Transverse colon (tissue), 4 donors: ENCODE results near the gene RFXAP. TPM values are rescaled to one million over a fixed set of nuclear protein-coding genes. Genes with fewer than 3 reads are reported as not detected.

Source experiments
- DNase-seq: peaks from one replicate; pipeline ENCODE4 v3.0.0-alpha.2; 2019
- H3K27ac ChIP-seq, 4 donors: fragments of 200-600 bp; sonication (generic); 2 replicates each; pipeline ENCODE4 v1.5.1; 2016 to 2018; ENCODE audit warnings: inconsistent platforms in 4 of 4
- H3K27me3 ChIP-seq: fragments of 200-600 bp; sonication (generic); 2 replicates; pipeline ENCODE4 v1.5.1; 2017; ENCODE audit warnings: inconsistent platforms
- H3K36me3 ChIP-seq, 4 donors: fragments of 200-600 bp; sonication (generic); 2 replicates each; pipeline ENCODE4 v1.5.1; 2017 to 2019; ENCODE audit warnings: inconsistent platforms in 4 of 4
- H3K4me1 ChIP-seq, 4 donors: fragments of 200-600 bp; sonication (generic); 2 replicates each; pipeline ENCODE4 v1.5.1; 2017 to 2020; ENCODE audit warnings: inconsistent platforms in 4 of 4
- H3K4me3 ChIP-seq, 4 donors: fragments of 200-600 bp; sonication (generic); 1 replicate in 1 of 4; 2 replicates in 3 of 4; pipeline versions ENCODE4 v1.5.1 to v1.6.1; 2017 to 2019; ENCODE audit warnings: inconsistent platforms in 4 of 4
- H3K9me3 ChIP-seq, 2 donors: fragments of 200-600 bp; sonication (generic); 2 replicates each; pipeline ENCODE4 v1.5.1; 2017 to 2019; ENCODE audit warnings: inconsistent platforms in 2 of 2
- EP300 ChIP-seq: sonication (generic); formaldehyde crosslinking; IDR thresholded peaks from one replicate; pipeline ENCODE4 v1.6.1; 2017; ENCODE audit warnings: antibody characterized with exemption, low read depth
- POLR2A ChIP-seq: fragments of 450-650 bp; IDR thresholded peaks from one replicate; pipeline ENCODE4 v1.6.1; 2016; ENCODE audit warnings: antibody characterized with exemption, mild to moderate bottlenecking, moderate library complexity
- POLR2AphosphoS5 ChIP-seq, 3 donors: sonication (generic); formaldehyde crosslinking; IDR thresholded peaks; one replicate each; pipeline ENCODE4 v1.6.1; 2016; ENCODE audit warnings: antibody characterized with exemption in 3 of 3
- WGBS, 2 donors: methylation state at CpG; one replicate each; pipeline ENCODE4 v1.1.5; 2018; ENCODE audit warnings: low coverage in 1 of 2; 5-methylcytosine and 5-hydroxymethylcytosine counted together
- in situ Hi-C, 4 donors: fragments of 200-750 bp; cut with MboI; loops; one replicate each; pipeline versions ENCODE4 v1.15.0 to v1.15.1; 2017; ENCODE audit warnings: low sequenced_read_pairs in 3 of 4, low pct_ligation_motif_present in 1 of 4, low pct_unique_long_range_greater_than_20kb in 1 of 4
- intact Hi-C: fragments of 100-400 bp; cut with DNase I; formaldehyde crosslinking; loops from one replicate; pipeline ENCODE4 v1.15.1; 2023; ENCODE audit warnings: low total_unique reads
- total RNA-seq, 4 donors: library from RNA; depleted of rRNA; stranded (reverse); fragments of >200 nt; gene quantifications; one replicate each; pipeline ENCODE4 v1.1.0, GENCODE V29; 2016
- TF ChIP-seq, protein P1 (sequence below), 5 experiments: fragments of 200-600 bp in 3 of 5; fragments of 450-650 bp in 2 of 5; sonication (generic) in 3 of 5; IDR thresholded peaks; 1 replicate in 2 of 5; 2 replicates in 3 of 5; pipeline ENCODE4 v1.5.1; 2016 to 2017; ENCODE audit warnings: antibody characterized with exemption in 5 of 5, inconsistent platforms in 3 of 5, mild to moderate bottlenecking in 2 of 5, moderate library complexity in 1 of 5

RFXAP gene
- total RNA-seq, 4 donors from 2014 or later, result 0.80 to 5.9 (median 3.7) TPM

DNA sequence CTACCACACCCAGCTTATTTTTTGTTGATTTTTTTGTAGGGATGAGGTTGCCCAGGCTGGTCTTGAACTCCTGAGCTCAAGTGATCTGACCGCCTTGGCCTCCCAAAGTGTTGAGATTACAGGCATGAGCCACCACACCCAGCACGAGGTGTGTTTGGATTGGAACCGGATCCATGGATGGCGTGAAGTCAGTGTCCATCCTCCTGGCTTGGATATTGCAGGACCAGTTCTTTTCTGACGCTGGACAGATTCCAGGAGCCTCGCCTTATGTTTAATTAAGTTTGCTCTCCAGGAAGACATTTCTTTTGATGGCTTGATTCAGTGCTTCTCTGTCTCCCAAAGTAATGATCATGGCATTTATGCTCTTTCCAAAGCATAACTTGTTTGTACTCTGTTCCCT lies 14.4 kb upstream of the RFXAP start:
- no peak overlapping the region for H3K27ac ChIP-seq
- no peak for DNase-seq
- no peaks in the 10 kb centered on the region for H3K4me1 ChIP-seq
- no peaks in the 10 kb centered on the region for H3K36me3 ChIP-seq
- intact Hi-C loops (no loop called here), in situ Hi-C loops (no loop called here)
- TF ChIP-seq EP300 (no peak), POLR2AphosphoS5 (IDR thresholded peaks at IDR 0.05) (no peak), POLR2A (no peak)
- TF ChIP-seq, protein P1, sequence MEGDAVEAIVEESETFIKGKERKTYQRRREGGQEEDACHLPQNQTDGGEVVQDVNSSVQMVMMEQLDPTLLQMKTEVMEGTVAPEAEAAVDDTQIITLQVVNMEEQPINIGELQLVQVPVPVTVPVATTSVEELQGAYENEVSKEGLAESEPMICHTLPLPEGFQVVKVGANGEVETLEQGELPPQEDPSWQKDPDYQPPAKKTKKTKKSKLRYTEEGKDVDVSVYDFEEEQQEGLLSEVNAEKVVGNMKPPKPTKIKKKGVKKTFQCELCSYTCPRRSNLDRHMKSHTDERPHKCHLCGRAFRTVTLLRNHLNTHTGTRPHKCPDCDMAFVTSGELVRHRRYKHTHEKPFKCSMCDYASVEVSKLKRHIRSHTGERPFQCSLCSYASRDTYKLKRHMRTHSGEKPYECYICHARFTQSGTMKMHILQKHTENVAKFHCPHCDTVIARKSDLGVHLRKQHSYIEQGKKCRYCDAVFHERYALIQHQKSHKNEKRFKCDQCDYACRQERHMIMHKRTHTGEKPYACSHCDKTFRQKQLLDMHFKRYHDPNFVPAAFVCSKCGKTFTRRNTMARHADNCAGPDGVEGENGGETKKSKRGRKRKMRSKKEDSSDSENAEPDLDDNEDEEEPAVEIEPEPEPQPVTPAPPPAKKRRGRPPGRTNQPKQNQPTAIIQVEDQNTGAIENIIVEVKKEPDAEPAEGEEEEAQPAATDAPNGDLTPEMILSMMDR (IDR thresholded peaks at IDR 0.05), result no peak
- H3K27me3 ChIP-seq, result no peaks in the 10 kb centered on the region
- 20 to 70% methylated on average over 1 to 6 of the region's 6 CpGs for WGBS, 2 donors
- no peak overlapping the region for H3K4me3 ChIP-seq
- no peaks in the 10 kb centered on the region for H3K9me3 ChIP-seq

DNA sequence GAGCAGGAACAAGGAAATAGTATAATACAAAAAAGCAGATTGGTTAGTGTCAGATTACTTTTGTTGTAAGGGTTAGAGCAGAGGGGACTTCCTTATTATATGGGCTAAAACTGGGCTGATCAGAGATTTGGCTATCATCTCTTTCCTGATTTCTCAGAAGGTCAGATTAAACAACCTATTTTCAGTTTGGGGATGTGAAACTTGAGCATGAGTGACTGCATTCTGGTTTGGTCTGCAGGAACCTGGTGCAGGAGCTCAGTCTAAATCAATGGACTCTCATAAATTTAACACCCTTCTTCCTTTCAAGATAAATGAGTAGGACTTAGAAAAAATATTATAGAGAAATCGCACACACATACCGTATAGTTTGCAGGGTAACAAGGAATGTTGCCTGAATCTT lies 12.9 kb upstream of the RFXAP start:
- no peak for TF ChIP-seq POLR2A
- TF ChIP-seq, protein P1 (IDR thresholded peaks at IDR 0.05), result no peak
- TF ChIP-seq EP300, result no peak
- no peak for TF ChIP-seq POLR2AphosphoS5 (IDR thresholded peaks at IDR 0.05)
- intact Hi-C loops, result no loop called here
- 89 to 94% methylated on average over 2 of the region's 2 CpGs for WGBS, 2 donors
- Histone ChIP-seq H3K4me3 (no peak overlapping the region), H3K9me3 (no peaks in the 10 kb centered on the region), H3K4me1 (no peaks in the 10 kb centered on the region), H3K27me3 (peaks cover 4% of the 10 kb centered on the region), H3K27ac (no peak overlapping the region), H3K36me3 (no peaks in the 10 kb centered on the region)
- in situ Hi-C loops, result no loop called here
- DNase-seq, result no peak

DNA sequence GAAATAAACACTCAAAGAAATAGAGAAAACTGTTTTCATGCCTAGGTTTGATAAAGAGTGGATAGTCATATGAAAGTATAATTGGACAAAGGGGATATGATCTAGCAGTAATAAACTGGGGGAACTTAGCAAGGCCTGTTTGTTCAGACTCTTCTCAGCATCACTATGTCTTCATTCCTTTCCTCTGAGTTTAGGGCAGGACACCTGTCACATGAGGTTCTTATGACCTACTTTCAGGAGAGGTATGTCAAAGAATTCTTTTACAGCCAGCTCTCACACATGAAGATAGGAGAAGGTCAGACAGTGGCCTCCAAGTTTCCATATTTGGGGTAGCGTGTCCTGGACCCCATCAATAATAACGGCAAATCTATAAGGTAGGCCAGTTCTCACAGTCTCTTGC lies 11.4 kb upstream of the RFXAP start:
- DNase-seq, result no peak
- in situ Hi-C loops (no loop called here), intact Hi-C loops (no loop called here)
- Histone ChIP-seq H3K27ac (no peak overlapping the region), H3K9me3 (no peaks in the 10 kb centered on the region), H3K4me1 (no peaks in the 10 kb centered on the region), H3K4me3 (no peak overlapping the region), H3K27me3 (peaks cover 6% of the 10 kb centered on the region), H3K36me3 (no peaks in the 10 kb centered on the region)
- 98% methylated on average over 2 of the region's 2 CpGs; no CpG with 5 or more reads in 1 of the 2 donors for WGBS, 2 donors
- TF ChIP-seq, protein P1 (IDR thresholded peaks at IDR 0.05), result no peak
- TF ChIP-seq EP300 (no peak), POLR2A (no peak), POLR2AphosphoS5 (IDR thresholded peaks at IDR 0.05) (no peak)

DNA sequence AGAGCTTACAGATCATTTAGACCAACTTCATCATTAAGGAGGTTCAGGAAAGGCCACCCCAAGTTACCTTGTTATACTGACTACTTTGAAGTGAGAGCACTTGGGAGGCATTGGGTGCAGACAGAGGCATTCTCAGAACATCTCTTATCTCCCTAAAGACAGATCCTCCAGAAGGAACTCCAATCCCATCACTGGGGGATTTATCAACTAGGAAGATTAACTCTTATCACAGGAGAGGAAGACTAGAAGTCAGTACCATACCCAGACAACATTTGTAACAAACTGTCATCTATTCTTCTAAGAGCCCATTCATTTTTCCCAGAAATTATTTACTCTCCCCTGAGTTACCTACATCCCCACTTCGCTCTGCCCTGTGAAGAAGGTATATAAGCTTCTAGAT lies 5.8 kb upstream of the RFXAP start:
- WGBS, 2 donors, result 80 to 90% methylated on average over 1 of the region's 1 CpG
- intact Hi-C loops, result no loop called here

More for the DNA sequence above, 5.8 kb upstream of the RFXAP start:
- H3K36me3 ChIP-seq, result no peaks in the 10 kb centered on the region
- H3K27ac ChIP-seq, result no peak overlapping the region
- in situ Hi-C loops, result no loop called here
- no peak overlapping the region for H3K4me3 ChIP-seq
- TF ChIP-seq EP300 (no peak), POLR2A (no peak), POLR2AphosphoS5 (IDR thresholded peaks at IDR 0.05) (no peak)
- TF ChIP-seq, protein P1 (IDR thresholded peaks at IDR 0.05), result no peak
- DNase-seq, result no peak
- H3K9me3 ChIP-seq, result no peaks in the 10 kb centered on the region
- peaks cover 6% of the 10 kb centered on the region for H3K27me3 ChIP-seq
- H3K4me1 ChIP-seq, result peaks cover 0 to 3% (median 0%) of the 10 kb centered on the region in 4 donors
